ENCODE results near the gene ZNF496. TPM values are rescaled to one million over a fixed set of nuclear protein-coding genes. Genes with fewer than 3 reads are reported as not detected.

The ZNF496 gene
- total and polyA plus RNA-seq, 9 of the 15 experiments (the other 6 are each of a cell fraction or from before 2014, with no cell fraction given): 4.3 to 54.0 (median 31.3) TPM

- TF ChIP-seq TAF1 (IDR thresholded peaks at IDR 0.05; ENCODE audit: control insufficient read depth, extremely low read depth, insufficient read depth, low read length, severe bottlenecking): peak; percentile 90
- peak in 2 of 3 experiments; percentile 75 to 97; a peak in 4 of 6 replicates for TF ChIP-seq ZBTB11 (CRISPR knock-in tag; IDR thresholded peaks at IDR 0.05)
- TF ChIP-seq POLR2AphosphoS2 (IDR thresholded peaks at IDR 0.05; ENCODE audit: low read length): no peak
- peak; percentile 10; the same call in 1 of the 2 replicates for TF ChIP-seq NR2C2 (CRISPR knock-in tag; IDR thresholded peaks at IDR 0.05)
- TF ChIP-seq NR2C2 (tag; IDR thresholded peaks at IDR 0.05): no peak; the same call in 1 of the 2 replicates
- TF ChIP-seq ZNF143 (CRISPR knock-in tag; IDR thresholded peaks at IDR 0.05): 0 out of 2 replicates have a peak, but pooled peaks have one; percentile 7
- TF ChIP-seq SP2 (IDR thresholded peaks at IDR 0.05; ENCODE audit: extremely low read depth, low read depth, low read length, poor library complexity, severe bottlenecking): peak; percentile 94
- peak; percentile 75; the same call in 1 of the 2 replicates for TF ChIP-seq GATAD2B (IDR thresholded peaks at IDR 0.05; ENCODE audit: borderline replicate concordance)
- peak; percentile 17 for TF ChIP-seq POLR2AphosphoS5 (IDR thresholded peaks at IDR 0.05; ENCODE audit: control insufficient read depth, insufficient read depth, low read depth, low read length)
- 0 out of 2 replicates have a peak, but pooled peaks have one; percentile 2 for TF ChIP-seq HLTF (IDR thresholded peaks at IDR 0.05)
- no peak for TF ChIP-seq ZNF695 (CRISPR knock-in tag; IDR thresholded peaks at IDR 0.05)
- no peak for TF ChIP-seq ZSCAN32 (CRISPR knock-in tag; IDR thresholded peaks at IDR 0.05)
- TF ChIP-seq BRF1 (IDR thresholded peaks at IDR 0.05; ENCODE audit: borderline replicate concordance, extremely low read depth, insufficient read length): no peak
- peak; percentile 96 for TF ChIP-seq GABPA (tag; conservative IDR thresholded peaks at IDR 0.05; ENCODE audit: low read depth)
- peak; percentile 82 for TF ChIP-seq POLR2G (IDR thresholded peaks at IDR 0.05; ENCODE audit: low read depth, low read length)
- TF ChIP-seq RBM15 (IDR thresholded peaks at IDR 0.05; ENCODE audit: insufficient read depth, low read length): no peak
- TF ChIP-seq SAP30 (IDR thresholded peaks at IDR 0.05; ENCODE audit: borderline replicate concordance, insufficient read depth, low read depth, low read length, poor library complexity, severe bottlenecking): peak; percentile 7
- TF ChIP-seq ETS1 (conservative IDR thresholded peaks at IDR 0.05; ENCODE audit: control insufficient read depth, low read depth, low read length): peak; percentile 83
- 0 out of 2 replicates have a peak, but pooled peaks have one; percentile 31 for TF ChIP-seq STAG1 (CRISPR knock-in tag; IDR thresholded peaks at IDR 0.05; ENCODE audit: borderline replicate concordance)
- no peak for TF ChIP-seq ZNF696 (CRISPR knock-in tag; conservative IDR thresholded peaks at IDR 0.05)
Measured at GRCh38 chr1:247331525-247332214, at the start of gene ZNF496 (continued).
